GM12878 (cell line): ENCODE results near the gene ITGB2. TPM values are rescaled to one million over a fixed set of nuclear protein-coding genes. Genes with fewer than 3 reads are reported as not detected.

Source experiments
- ATAC-seq: fragments of 200-7000 bp; cut with Tn5 transposase; 3 replicates; pipeline ENCODE4 v1.9.1; 2020; ENCODE audit warnings: mild to moderate bottlenecking, moderate library complexity
- BruUV-seq: library from RNA; stranded (reverse); fragments of 400-500 nt; replicated peaks from 2 replicates; lab custom pipeline; 2021; lab: Mats Ljungman, UMichigan
- CTCF ChIA-PET: fragments of 300-600 bp; sonication (Branson Sonifier 250); formaldehyde crosslinking; extraction: SDS; loops from one replicate; lab custom pipeline; 2021; ENCODE audit warnings: inconsistent platforms; lab: Yijun Ruan, JAX
- POLR2A ChIA-PET: fragments of 350-600 bp; formaldehyde crosslinking; extraction: SDS; loops from one replicate; lab custom pipeline; 2021; ENCODE audit warnings: inconsistent platforms; lab: Charles Lee
- RAD21 ChIA-PET: fragments of 300-600 bp; sonication (Branson Sonifier 250); formaldehyde crosslinking; loops from one replicate; lab custom pipeline; 2023; ENCODE audit warnings: antibody characterized with exemption; ENCODE audit not compliant: unreplicated experiment; lab: Charles Lee
- SMC1A ChIA-PET: fragments of 300-600 bp; sonication (Branson Sonifier 250); formaldehyde crosslinking; loops from one replicate; lab custom pipeline; 2023; ENCODE audit not compliant: unreplicated experiment, uncharacterized antibody; lab: Charles Lee
- DNase-seq: peaks from one replicate; pipeline ENCODE4 v3.0.0-alpha.2; 2011; ENCODE audit warnings: low read depth, low spot score
- FAIRE-seq: peaks from 3 replicates; lab custom pipeline; 2011; peaks lifted over from hg19 to GRCh38; lab: Jason Lieb, UNC
- H2AFZ ChIP-seq: 2 replicates; pipeline ENCODE4 v1.6.0; 2011; ENCODE audit warnings: low read depth, low read length, control low read depth; ENCODE audit not compliant: control insufficient read depth
- H3K27ac ChIP-seq: 2 replicates; pipeline ENCODE4 v1.5.1; 2011; ENCODE audit warnings: control low read depth; ENCODE audit not compliant: control insufficient read depth, insufficient read depth
- H3K27me3 ChIP-seq, 2 experiments: replicated peaks in 1 of 2; 2 replicates each; pipeline versions ENCODE4 v1.6.0 to v1.6.1; 2011; ENCODE audit warnings: low read length in 1 of 2; ENCODE audit not compliant: control insufficient read depth in 2 of 2, insufficient read depth in 2 of 2
- H3K36me3 ChIP-seq, 2 experiments: 2 replicates each; pipeline ENCODE4 v1.5.1; 2011; ENCODE audit warnings: low read length in 1 of 2; ENCODE audit not compliant: control insufficient read depth in 2 of 2, insufficient read depth in 2 of 2
- H3K4me1 ChIP-seq: 2 replicates; pipeline ENCODE4 v1.6.1; 2011; ENCODE audit warnings: mild to moderate bottlenecking, low read length, moderate library complexity, mixed read lengths; ENCODE audit not compliant: control insufficient read depth, insufficient read depth
- H3K4me2 ChIP-seq: 2 replicates; pipeline ENCODE4 v1.6.0; 2011; ENCODE audit warnings: control low read depth; ENCODE audit not compliant: control insufficient read depth, insufficient read depth
- H3K4me3 ChIP-seq: fragments of 200-600 bp; sonication (generic); 2 replicates; pipeline ENCODE4 v1.5.1; 2016
- H3K79me2 ChIP-seq: 2 replicates; pipeline ENCODE4 v1.6.0; 2011; ENCODE audit warnings: low read length; ENCODE audit not compliant: control insufficient read depth, insufficient read depth
- H3K9ac ChIP-seq: 2 replicates; pipeline ENCODE4 v1.8.0; 2011; ENCODE audit warnings: low read length, control low read depth, mixed read lengths; ENCODE audit not compliant: control insufficient read depth, insufficient read depth
- H3K9me3 ChIP-seq: replicated peaks from 3 replicates; pipeline ENCODE4 v1.5.1; 2011; ENCODE audit warnings: mild to moderate bottlenecking, low read length; ENCODE audit not compliant: control insufficient read depth, insufficient read depth
- H4K20me1 ChIP-seq: 2 replicates; pipeline ENCODE4 v1.6.0; 2011; ENCODE audit not compliant: control insufficient read depth, insufficient read depth
- BMI1 ChIP-seq: fragments of 450-650 bp; IDR thresholded peaks from 2 replicates; pipeline ENCODE4 v1.6.1; 2016; ENCODE audit warnings: mild to moderate bottlenecking, moderate library complexity, borderline replicate concordance
- EED ChIP-seq: sonication (generic); IDR thresholded peaks from 2 replicates; pipeline ENCODE4 v1.6.1; 2016; ENCODE audit warnings: antibody characterized with exemption, low read depth
- HDAC6 ChIP-seq: fragments of 200-600 bp; sonication (generic); IDR thresholded peaks from one replicate; pipeline ENCODE4 v1.8.0; 2017; ENCODE audit warnings: antibody characterized with exemption; ENCODE audit not compliant: unreplicated experiment
- LARP7 ChIP-seq: fragments of 450-650 bp; IDR thresholded peaks from 2 replicates; pipeline ENCODE4 v1.6.1; 2017; ENCODE audit warnings: mild to moderate bottlenecking
- MXI1 ChIP-seq: fragments of 150-350 bp; IDR thresholded peaks from 2 replicates; pipeline ENCODE4 v1.6.1; 2011; ENCODE audit warnings: low read depth, mild to moderate bottlenecking, inconsistent platforms, low read length, improper control_type of control experiment
- NR2F1 ChIP-seq: fragments of 450-650 bp; conservative IDR thresholded peaks from 2 replicates; pipeline ENCODE4 v1.6.1; 2017; ENCODE audit warnings: mild to moderate bottlenecking
- RELA ChIP-seq: fragments of 450-650 bp; IDR thresholded peaks from 2 replicates; pipeline ENCODE4 v1.8.0; 2014; ENCODE audit warnings: borderline replicate concordance; ENCODE audit not compliant: partially characterized antibody
- SIN3A ChIP-seq: IDR thresholded peaks from 2 replicates; pipeline ENCODE4 v1.6.1; 2012; ENCODE audit warnings: low read depth, low read length, improper control_type of control experiment
- SP1 ChIP-seq: IDR thresholded peaks from one replicate; pipeline ENCODE4 v1.6.1; 2011; ENCODE audit warnings: low read depth, low read length
- SUPT20H ChIP-seq: IDR thresholded peaks from 2 replicates; pipeline ENCODE4 v1.6.1; 2011; ENCODE audit warnings: low read depth, mild to moderate bottlenecking, low read length, moderate library complexity, borderline replicate concordance; ENCODE audit not compliant: control insufficient read depth
- YY1 ChIP-seq: IDR thresholded peaks from 2 replicates; pipeline ENCODE4 v1.6.1; 2011; ENCODE audit warnings: low read depth, mild to moderate bottlenecking, low read length
- WGBS: methylation state at CpG from one replicate; pipeline ENCODE4 v1.1.6; 2016; ENCODE audit warnings: low lambda C conversion rate; ENCODE audit not compliant: insufficient replicate concordance, insufficient coverage; ENCODE audit errors: missing lambda C conversion rate; 5-methylcytosine and 5-hydroxymethylcytosine counted together
- in situ Hi-C: fragments of 300-500 bp; cut with MboI; formaldehyde crosslinking; loops from 9 replicates; pipeline ENCODE4 v1.14.3; 2018; ENCODE audit warnings: mixed read lengths
- intact Hi-C: fragments of 100-400 bp; cut with micrococcal nuclease; formaldehyde crosslinking; loops from one replicate; pipeline ENCODE4 v1.14.2; 2022; ENCODE audit not compliant: unreplicated experiment
- polyA plus RNA-seq, 11 experiments: library from polyadenylated mRNA; depleted of rRNA in 4 of 11; unstranded in 6 of 11; stranded (reverse) in 5 of 11; fragments of >200 nt; fragmentation: Nextera tagmentation in 4 of 11; fragmentation: Illumina TruSeq in 1 of 11; extraction: Ambion mirVana in 4 of 11; extraction: Trizol in 1 of 11; gene quantifications; 1 replicate in 1 of 11; 2 replicates in 10 of 11; pipeline versions ENCODE4 v1.2.1 to v1.2.3, GENCODE V29; 2011 to 2016; ENCODE audit warnings: inconsistent platforms in 2 of 11, missing spikeins in 2 of 11, low read depth in 1 of 11
- total RNA-seq, 4 experiments: library from RNA; depleted of rRNA in 3 of 4; stranded (reverse); fragments of >200 nt in 3 of 4; fragmentation: Illumina TruSeq in 1 of 4; extraction: Trizol in 1 of 4; gene quantifications; 2 replicates each; pipeline versions ENCODE4 v1.2.1 to v1.2.3, GENCODE V29; 2013 to 2021
- TF ChIP-seq, protein P1 (sequence below): fragments of 450-650 bp; IDR thresholded peaks from 2 replicates; pipeline ENCODE4 v1.6.1; 2016; ENCODE audit warnings: mild to moderate bottlenecking
- TF ChIP-seq, protein P2 (sequence below): fragments of 450-650 bp; conservative IDR thresholded peaks from 2 replicates; pipeline ENCODE4 v1.6.1; 2017; ENCODE audit warnings: mild to moderate bottlenecking, moderate library complexity
- TF ChIP-seq, protein P3 (sequence below): IDR thresholded peaks from 2 replicates; pipeline ENCODE4 v1.6.1; 2011; ENCODE audit warnings: borderline replicate concordance, low read depth, mild to moderate bottlenecking, moderate library complexity, low read length; ENCODE audit not compliant: insufficient read depth, poor library complexity, severe bottlenecking

The ITGB2 gene
- total and polyA plus RNA-seq, 10 of the 15 experiments (the other 5 are each of a cell fraction or from before 2014, with no cell fraction given), result 8.0 to 172 (median 58.9) TPM

DNA sequence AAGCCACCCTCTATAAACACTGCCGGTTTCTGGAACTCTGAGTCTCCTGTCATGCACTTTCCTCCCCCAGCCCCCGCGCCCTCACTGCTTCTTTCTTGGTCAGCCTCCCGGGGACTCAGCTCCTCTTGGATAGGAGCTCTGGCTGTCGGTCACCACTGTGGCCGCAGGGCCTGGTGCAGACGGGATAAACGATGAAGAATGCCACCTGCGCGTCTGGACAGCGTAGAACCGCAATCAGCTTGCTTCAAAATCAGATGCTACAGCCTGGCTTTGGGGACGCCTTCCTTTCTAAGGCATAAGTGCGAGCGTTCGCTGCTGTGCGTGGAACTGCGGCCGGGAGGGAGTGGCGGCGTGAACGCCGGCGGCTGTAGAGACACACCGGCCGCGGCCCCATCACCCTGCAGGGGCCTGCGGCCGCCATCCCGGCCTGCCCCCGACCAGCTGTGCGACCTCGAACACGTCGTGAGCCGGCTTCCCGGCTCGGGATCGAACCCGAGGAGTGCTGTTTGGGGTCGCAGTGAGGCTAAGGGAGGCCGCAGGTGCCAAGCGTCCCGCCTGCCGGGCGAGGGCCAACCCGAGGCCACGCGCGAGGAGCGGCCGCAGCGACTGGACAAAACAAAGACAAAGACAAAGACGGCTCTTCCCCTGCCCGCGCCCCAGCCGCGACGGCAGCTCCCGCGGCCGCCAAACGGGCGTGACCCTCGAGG is 47.9 kb downstream of the ITGB2 start:
- peak overlapping the region; percentile 53 for H3K27ac ChIP-seq
- POLR2A ChIA-PET, result interaction anchor here (1.0 to 4.3 kb wide), 9 partner anchors 11 to 415 kb away, joined by 3 to 59 read pairs (median 4); partner anchors contain the start of genes POFUT2, SUMO3 and UBE2G2
- RAD21 ChIA-PET, result interaction anchor here (1.0 to 4.0 kb wide), 9 partner anchors 20 to 256 kb away, joined by 3 to 28 read pairs (median 7); partner anchors contain the start of genes SLX9, SUMO3 and UBE2G2
- CTCF ChIA-PET, result interaction anchor here (1.0 to 7.4 kb wide), 4 partner anchors 27 to 73 kb away, joined by 3 to 67 read pairs (median 14); partner anchors contain the start of genes ITGB2 and UBE2G2
- 2% methylated on average over 65 of the region's 65 CpGs for WGBS
- no peak for DNase-seq
- H2AFZ ChIP-seq, result no peak overlapping the region; the same call in none of the 2 replicates
- SMC1A ChIA-PET, result interaction anchor here (0.7 to 4.7 kb wide), 6 partner anchors 44 to 79 kb away, joined by 3 to 31 read pairs (median 6); partner anchors contain the start of gene UBE2G2
- peaks cover 8% of the 10 kb centered on the region for H4K20me1 ChIP-seq
- peaks cover 18% of the 10 kb centered on the region for H3K4me1 ChIP-seq
- peak overlapping the region; percentile 92 for H3K4me3 ChIP-seq
- no peak for FAIRE-seq
- no TSS peak for BruUV-seq
- H3K9me3 ChIP-seq, result no peaks in the 10 kb centered on the region
- no peaks in the 10 kb centered on the region for H3K27me3 ChIP-seq
- intact Hi-C loops, result loop anchor here (5.0 kb wide), 2 partner anchors 56 to 71 kb away; partner anchors contain the start of genes SUMO3 and UBE2G2
- H3K36me3 ChIP-seq, result no peaks in the 10 kb centered on the region; a peak in 1 of 4 replicates
- peak overlapping the region; percentile 89 for H3K4me2 ChIP-seq
- ATAC-seq, result no peak; the same call in 1 of the 3 replicates
- peaks cover 54% of the 10 kb centered on the region for H3K79me2 ChIP-seq
- TF ChIP-seq YY1 (0 out of 2 replicates have a peak, but pooled peaks have one; percentile 11), EED (peak; percentile 28; the same call in 1 of the 2 replicates), SUPT20H (no peak), NR2F1 (peak; percentile 66; the same call in 1 of the 2 replicates), HDAC6 (peak; percentile 3), MXI1 (0 out of 2 replicates have a peak, but pooled peaks have one; percentile 28), BMI1 (no peak), LARP7 (0 out of 2 replicates have a peak, but pooled peaks have one; percentile 34), SP1 (no peak), SIN3A (0 out of 2 replicates have a peak, but pooled peaks have one; percentile 50), RELA (no peak)
- TF ChIP-seq, protein P1, sequence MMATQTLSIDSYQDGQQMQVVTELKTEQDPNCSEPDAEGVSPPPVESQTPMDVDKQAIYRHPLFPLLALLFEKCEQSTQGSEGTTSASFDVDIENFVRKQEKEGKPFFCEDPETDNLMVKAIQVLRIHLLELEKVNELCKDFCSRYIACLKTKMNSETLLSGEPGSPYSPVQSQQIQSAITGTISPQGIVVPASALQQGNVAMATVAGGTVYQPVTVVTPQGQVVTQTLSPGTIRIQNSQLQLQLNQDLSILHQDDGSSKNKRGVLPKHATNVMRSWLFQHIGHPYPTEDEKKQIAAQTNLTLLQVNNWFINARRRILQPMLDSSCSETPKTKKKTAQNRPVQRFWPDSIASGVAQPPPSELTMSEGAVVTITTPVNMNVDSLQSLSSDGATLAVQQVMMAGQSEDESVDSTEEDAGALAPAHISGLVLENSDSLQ, result peak; percentile 57; the same call in 1 of the 2 replicates
- TF ChIP-seq, protein P2, sequence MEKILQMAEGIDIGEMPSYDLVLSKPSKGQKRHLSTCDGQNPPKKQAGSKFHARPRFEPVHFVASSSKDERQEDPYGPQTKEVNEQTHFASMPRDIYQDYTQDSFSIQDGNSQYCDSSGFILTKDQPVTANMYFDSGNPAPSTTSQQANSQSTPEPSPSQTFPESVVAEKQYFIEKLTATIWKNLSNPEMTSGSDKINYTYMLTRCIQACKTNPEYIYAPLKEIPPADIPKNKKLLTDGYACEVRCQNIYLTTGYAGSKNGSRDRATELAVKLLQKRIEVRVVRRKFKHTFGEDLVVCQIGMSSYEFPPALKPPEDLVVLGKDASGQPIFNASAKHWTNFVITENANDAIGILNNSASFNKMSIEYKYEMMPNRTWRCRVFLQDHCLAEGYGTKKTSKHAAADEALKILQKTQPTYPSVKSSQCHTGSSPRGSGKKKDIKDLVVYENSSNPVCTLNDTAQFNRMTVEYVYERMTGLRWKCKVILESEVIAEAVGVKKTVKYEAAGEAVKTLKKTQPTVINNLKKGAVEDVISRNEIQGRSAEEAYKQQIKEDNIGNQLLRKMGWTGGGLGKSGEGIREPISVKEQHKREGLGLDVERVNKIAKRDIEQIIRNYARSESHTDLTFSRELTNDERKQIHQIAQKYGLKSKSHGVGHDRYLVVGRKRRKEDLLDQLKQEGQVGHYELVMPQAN, result peak; percentile 31; the same call in 1 of the 2 replicates
- TF ChIP-seq, protein P3, sequence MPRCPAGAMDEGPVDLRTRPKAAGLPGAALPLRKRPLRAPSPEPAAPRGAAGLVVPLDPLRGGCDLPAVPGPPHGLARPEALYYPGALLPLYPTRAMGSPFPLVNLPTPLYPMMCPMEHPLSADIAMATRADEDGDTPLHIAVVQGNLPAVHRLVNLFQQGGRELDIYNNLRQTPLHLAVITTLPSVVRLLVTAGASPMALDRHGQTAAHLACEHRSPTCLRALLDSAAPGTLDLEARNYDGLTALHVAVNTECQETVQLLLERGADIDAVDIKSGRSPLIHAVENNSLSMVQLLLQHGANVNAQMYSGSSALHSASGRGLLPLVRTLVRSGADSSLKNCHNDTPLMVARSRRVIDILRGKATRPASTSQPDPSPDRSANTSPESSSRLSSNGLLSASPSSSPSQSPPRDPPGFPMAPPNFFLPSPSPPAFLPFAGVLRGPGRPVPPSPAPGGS, result no peak
- in situ Hi-C loops, result no loop called here
- H3K9ac ChIP-seq, result peak overlapping the region; percentile 61
